GM12872 (cell line): Measurements from ENCODE around the gene C5AR1.
A peak's percentile ranks its signal among the peaks of the same experiment; 100 is the strongest.

Experiments used
- TF ChIP-seq, protein P1 (sequence below): IDR thresholded peaks from 3 replicates; pipeline ENCODE4 v1.5.1; 2011; ENCODE audit warnings: low read depth, mild to moderate bottlenecking, low read length, moderate library complexity; ENCODE audit not compliant: insufficient read depth

Gene C5AR1

GRCh38 chr19:47343194-47343802, 33.6 kb downstream of the C5AR1 start:
- TF ChIP-seq, protein P1, sequence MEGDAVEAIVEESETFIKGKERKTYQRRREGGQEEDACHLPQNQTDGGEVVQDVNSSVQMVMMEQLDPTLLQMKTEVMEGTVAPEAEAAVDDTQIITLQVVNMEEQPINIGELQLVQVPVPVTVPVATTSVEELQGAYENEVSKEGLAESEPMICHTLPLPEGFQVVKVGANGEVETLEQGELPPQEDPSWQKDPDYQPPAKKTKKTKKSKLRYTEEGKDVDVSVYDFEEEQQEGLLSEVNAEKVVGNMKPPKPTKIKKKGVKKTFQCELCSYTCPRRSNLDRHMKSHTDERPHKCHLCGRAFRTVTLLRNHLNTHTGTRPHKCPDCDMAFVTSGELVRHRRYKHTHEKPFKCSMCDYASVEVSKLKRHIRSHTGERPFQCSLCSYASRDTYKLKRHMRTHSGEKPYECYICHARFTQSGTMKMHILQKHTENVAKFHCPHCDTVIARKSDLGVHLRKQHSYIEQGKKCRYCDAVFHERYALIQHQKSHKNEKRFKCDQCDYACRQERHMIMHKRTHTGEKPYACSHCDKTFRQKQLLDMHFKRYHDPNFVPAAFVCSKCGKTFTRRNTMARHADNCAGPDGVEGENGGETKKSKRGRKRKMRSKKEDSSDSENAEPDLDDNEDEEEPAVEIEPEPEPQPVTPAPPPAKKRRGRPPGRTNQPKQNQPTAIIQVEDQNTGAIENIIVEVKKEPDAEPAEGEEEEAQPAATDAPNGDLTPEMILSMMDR, result no peak

GRCh38 chr19:47344425-47344824, 34.8 kb downstream of the C5AR1 start:
- TF ChIP-seq, protein P1, result no peak

- TF ChIP-seq, protein P1, result peak; percentile 97
Observed at GRCh38 chr19:47348819-47349795, 39.4 kb downstream of the C5AR1 start, which contains the start of gene DHX34. Gene DHX34 (plus strand): TSS chr19:47349315. CDS start chr19:47353031, 3,716 bp downstream.

- TF ChIP-seq, protein P1, result no peak
Observed at GRCh38 chr19:47350630-47351029, 41.0 kb downstream of the C5AR1 start.

DNA sequence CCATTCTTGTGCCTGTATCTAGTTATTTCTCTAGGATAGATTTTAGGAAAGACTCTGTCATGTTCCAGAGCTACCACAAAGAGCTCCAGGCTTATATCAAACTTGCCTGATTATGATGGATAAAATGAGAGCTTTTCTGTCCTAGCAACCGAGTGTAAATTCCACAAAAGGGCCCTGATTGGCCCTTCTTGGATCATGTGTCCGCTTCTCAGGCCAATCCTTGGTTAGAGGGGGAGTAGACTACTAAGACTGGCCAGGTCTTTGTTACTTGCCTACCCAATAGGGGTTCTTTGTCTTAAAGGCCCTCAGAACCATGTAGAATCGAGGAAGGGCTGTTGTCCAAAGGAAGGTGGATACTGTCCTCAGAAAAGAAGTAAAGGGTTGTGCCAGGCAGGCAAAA, 41.9 kb downstream of the C5AR1 start:
- TF ChIP-seq, protein P1, result no peak

DNA sequence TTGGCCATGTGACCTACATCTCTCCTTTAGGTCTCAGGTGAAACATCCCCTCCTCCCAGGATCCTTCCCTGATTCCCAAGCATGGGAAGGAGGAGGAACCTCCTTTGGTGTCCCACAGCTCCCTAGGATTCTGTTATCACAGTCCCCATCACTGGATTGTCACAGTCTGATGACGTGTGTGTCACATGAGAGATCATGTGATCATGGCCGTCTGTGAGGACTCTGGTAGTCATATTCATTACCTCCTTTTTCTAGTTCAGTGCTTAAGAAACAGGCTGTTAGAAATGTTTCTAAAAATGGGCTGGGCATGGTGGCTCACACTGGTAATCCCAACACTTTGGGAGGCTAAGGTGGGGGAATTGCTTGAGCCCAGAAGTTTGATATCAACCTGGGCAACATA, 42.4 kb downstream of the C5AR1 start:
- TF ChIP-seq, protein P1, result no peak

DNA sequence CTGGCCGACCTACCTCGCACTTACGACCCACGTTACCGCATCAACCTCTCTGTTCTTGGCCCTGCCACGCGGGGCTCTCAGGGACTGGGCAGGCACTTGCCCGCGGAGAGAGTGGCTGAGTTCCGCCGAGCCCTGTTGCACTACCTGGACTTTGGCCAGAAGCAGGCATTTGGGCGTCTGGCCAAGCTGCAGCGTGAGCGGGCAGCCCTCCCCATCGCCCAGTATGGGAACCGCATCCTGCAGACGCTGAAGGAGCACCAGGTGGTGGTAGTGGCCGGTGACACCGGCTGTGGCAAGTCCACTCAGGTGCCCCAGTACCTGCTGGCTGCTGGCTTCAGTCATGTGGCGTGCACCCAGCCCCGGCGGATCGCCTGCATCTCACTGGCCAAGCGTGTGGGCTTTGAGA, 43.6 kb downstream of the C5AR1 start:
- TF ChIP-seq, protein P1, result no peak
